ENCODE results near the gene GATAD2B.

GATAD2B gene

GRCh38 chr1:153881751-153882150 is 41.0 kb downstream of the GATAD2B start:
- peak overlapping the region; percentile 53 for H3K4me3 ChIP-seq (ENCODE audit: low read depth, low read length)
- no peak for TF ChIP-seq CTCF (IDR thresholded peaks at IDR 0.05; ENCODE audit: low read depth, low read length)

- peak overlapping the region; percentile 53 for H3K4me3 ChIP-seq (ENCODE audit: low read depth, low read length)
- TF ChIP-seq CTCF (IDR thresholded peaks at IDR 0.05; ENCODE audit: low read depth, low read length): no peak
Observed at GRCh38 chr1:153880962-153881361, 41.8 kb downstream of the GATAD2B start.

- H3K4me3 ChIP-seq (ENCODE audit: low read depth, low read length): no peak overlapping the region
- TF ChIP-seq CTCF (IDR thresholded peaks at IDR 0.05; ENCODE audit: low read depth, low read length): no peak
Observed at GRCh38 chr1:153880024-153880423, 42.7 kb downstream of the GATAD2B start.

GRCh38 chr1:153877112-153877511 is 45.7 kb downstream of the GATAD2B start:
- TF ChIP-seq CTCF (IDR thresholded peaks at IDR 0.05; ENCODE audit: low read depth, low read length): no peak
- H3K4me3 ChIP-seq (ENCODE audit: low read depth, low read length): no peak overlapping the region

- TF ChIP-seq CTCF (IDR thresholded peaks at IDR 0.05; ENCODE audit: low read depth, low read length): no peak
Observed at GRCh38 chr1:153872934-153873333, 49.8 kb downstream of the GATAD2B start.

GRCh38 chr1:153872331-153872730 is 50.4 kb downstream of the GATAD2B start:
- no peak for TF ChIP-seq CTCF (IDR thresholded peaks at IDR 0.05; ENCODE audit: low read depth, low read length)
- H3K4me3 ChIP-seq (ENCODE audit: low read depth, low read length): no peak overlapping the region

More at GRCh38 chr1:153872934-153873333, 49.8 kb downstream of the GATAD2B start:
- H3K4me3 ChIP-seq (ENCODE audit: low read depth, low read length): no peak overlapping the region

- TF ChIP-seq CTCF (IDR thresholded peaks at IDR 0.05; ENCODE audit: low read depth, low read length): no peak
- H3K4me3 ChIP-seq (ENCODE audit: low read depth, low read length): no peak overlapping the region
Observed at GRCh38 chr1:153869486-153869885, 53.3 kb downstream of the GATAD2B start.

Data from WI38 (cell line).